Astrocyte (in vitro differentiated cells and primary cell): ENCODE measurements around the gene ANKRD33B. TPM values are rescaled to one million over a fixed set of nuclear protein-coding genes. Genes with fewer than 3 reads are reported as not detected.

Source experiments
- DNase-seq: peaks from one replicate; pipeline ENCODE4 v3.0.0-alpha.2; 2010; ENCODE audit warnings: low read depth
- FAIRE-seq: peaks from 2 replicates; lab custom pipeline; 2011; peaks lifted over from hg19 to GRCh38; lab: Jason Lieb, UNC
- H2AFZ ChIP-seq: 2 replicates; pipeline ENCODE4 v1.6.0; 2012; ENCODE audit warnings: low read depth, low read length, inconsistent platforms
- H3K27ac ChIP-seq: 2 replicates; pipeline ENCODE4 v1.5.1; 2011; ENCODE audit warnings: low read depth, low read length, inconsistent platforms
- H3K27me3 ChIP-seq: 2 replicates; pipeline ENCODE4 v1.6.0; 2011; ENCODE audit warnings: low read length, inconsistent platforms; ENCODE audit not compliant: insufficient read depth
- H3K36me3 ChIP-seq: 2 replicates; pipeline ENCODE4 v1.5.1; 2011; ENCODE audit warnings: low read length, inconsistent platforms; ENCODE audit not compliant: insufficient read depth
- H3K4me1 ChIP-seq: 2 replicates; pipeline ENCODE4 v1.5.1; 2011; ENCODE audit warnings: low read length, inconsistent platforms; ENCODE audit not compliant: insufficient read depth
- H3K4me2 ChIP-seq: 2 replicates; pipeline ENCODE4 v1.6.0; 2012; ENCODE audit warnings: low read length, inconsistent platforms
- H3K4me3 ChIP-seq: 2 replicates; pipeline ENCODE4 v1.5.1; 2011; ENCODE audit warnings: low read depth, mild to moderate bottlenecking, low read length, inconsistent platforms; ENCODE audit not compliant: insufficient read depth
- H3K79me2 ChIP-seq: 2 replicates; pipeline ENCODE4 v1.6.0; 2012; ENCODE audit warnings: mild to moderate bottlenecking, low read length, inconsistent platforms; ENCODE audit not compliant: insufficient read depth
- H3K9ac ChIP-seq: 2 replicates; pipeline ENCODE4 v1.6.0; 2012; ENCODE audit warnings: mild to moderate bottlenecking, low read length, inconsistent platforms
- H3K9me3 ChIP-seq: 2 replicates; pipeline ENCODE4 v1.5.1; 2012; ENCODE audit warnings: low read depth, mild to moderate bottlenecking, low read length, inconsistent platforms; ENCODE audit not compliant: insufficient read depth
- H4K20me1 ChIP-seq: 2 replicates; pipeline ENCODE4 v1.6.0; 2012; ENCODE audit warnings: low read length, inconsistent platforms; ENCODE audit not compliant: insufficient read depth
- H3K27ac Mint-ChIP-seq: one replicate; pipeline ENCODE4 v1.8.0; 2021; ENCODE audit warnings: mild to moderate bottlenecking, mixed read lengths; ENCODE audit not compliant: unreplicated experiment
- H3K27me3 Mint-ChIP-seq: one replicate; pipeline ENCODE4 v1.8.0; 2021; ENCODE audit warnings: low read depth, mixed read lengths; ENCODE audit not compliant: unreplicated experiment
- H3K36me3 Mint-ChIP-seq: one replicate; pipeline ENCODE4 v1.8.0; 2021; ENCODE audit warnings: low read depth, mixed read lengths; ENCODE audit not compliant: unreplicated experiment
- H3K4me1 Mint-ChIP-seq: one replicate; pipeline ENCODE4 v1.8.0; 2021; ENCODE audit warnings: low read depth, mixed read lengths; ENCODE audit not compliant: unreplicated experiment
- H3K4me3 Mint-ChIP-seq: one replicate; pipeline ENCODE4 v1.8.0; 2021; ENCODE audit warnings: mild to moderate bottlenecking, moderate library complexity, mixed read lengths; ENCODE audit not compliant: unreplicated experiment
- H3K9me3 Mint-ChIP-seq: one replicate; pipeline ENCODE4 v1.8.0; 2021; ENCODE audit warnings: mild to moderate bottlenecking, mixed read lengths; ENCODE audit not compliant: unreplicated experiment
- CTCF ChIP-seq: IDR thresholded peaks from 2 replicates; pipeline ENCODE4 v1.5.1; 2011; ENCODE audit warnings: low read depth, mild to moderate bottlenecking, inconsistent platforms, low read length, moderate library complexity; ENCODE audit not compliant: insufficient read depth
- EZH2 ChIP-seq: IDR thresholded peaks from 2 replicates; pipeline ENCODE4 v1.6.1; 2012; ENCODE audit warnings: mild to moderate bottlenecking, low read length, inconsistent platforms; ENCODE audit not compliant: insufficient read depth
- total RNA-seq: library from RNA; stranded (reverse); gene quantifications from 2 replicates; pipeline ENCODE4 v1.2.1, GENCODE V29; 2021

The ANKRD33B gene
- total RNA-seq, 1 donor from 2014 or later, result 22.7 TPM

GRCh38 chr5:10596310-10596703, 32.4 kb downstream of the ANKRD33B start:
- Histone ChIP-seq H3K9ac (peak overlapping the region; percentile 60), H3K4me2 (peak overlapping the region; percentile 66), H4K20me1 (no peaks in the 10 kb centered on the region), H3K27ac (peak overlapping the region; percentile 66), H2AFZ (no peak overlapping the region), H3K9me3 (no peaks in the 10 kb centered on the region), H3K36me3 (no peaks in the 10 kb centered on the region), H3K79me2 (peaks cover 2% of the 10 kb centered on the region), H3K4me3 (peak overlapping the region; percentile 11), H3K4me1 (peaks cover 38% of the 10 kb centered on the region), H3K27me3 (no peaks in the 10 kb centered on the region)
- DNase-seq (no peak), FAIRE-seq (no peak)
- H3K27me3 Mint-ChIP-seq, result no peaks in the 10 kb centered on the region
- H3K9me3 Mint-ChIP-seq, result peaks cover 6% of the 10 kb centered on the region
- peak overlapping the region; percentile 85 for H3K27ac Mint-ChIP-seq
- no peak overlapping the region for H3K4me3 Mint-ChIP-seq
- no peaks in the 10 kb centered on the region for H3K36me3 Mint-ChIP-seq
- TF ChIP-seq EZH2 (no peak), CTCF (no peak)
- peaks cover 66% of the 10 kb centered on the region for H3K4me1 Mint-ChIP-seq

GRCh38 chr5:10596886-10597451, 33.1 kb downstream of the ANKRD33B start:
- H4K20me1 ChIP-seq, result no peaks in the 10 kb centered on the region
- no peak overlapping the region for H3K9ac ChIP-seq
- H2AFZ ChIP-seq, result no peak overlapping the region
- FAIRE-seq, result no peak
- Mint-ChIP-seq H3K27ac (no peak overlapping the region), H3K36me3 (no peaks in the 10 kb centered on the region), H3K27me3 (no peaks in the 10 kb centered on the region), H3K4me3 (no peak overlapping the region), H3K9me3 (peaks cover 6% of the 10 kb centered on the region), H3K4me1 (peaks cover 71% of the 10 kb centered on the region)
- H3K4me1 ChIP-seq, result peaks cover 45% of the 10 kb centered on the region
- TF ChIP-seq EZH2 (no peak), CTCF (no peak)
- no peak overlapping the region for H3K4me3 ChIP-seq
- DNase-seq, result no peak
- peaks cover 2% of the 10 kb centered on the region for H3K79me2 ChIP-seq
- no peaks in the 10 kb centered on the region for H3K27me3 ChIP-seq
- H3K27ac ChIP-seq, result no peak overlapping the region
- no peaks in the 10 kb centered on the region for H3K9me3 ChIP-seq
- no peak overlapping the region for H3K4me2 ChIP-seq
- no peaks in the 10 kb centered on the region for H3K36me3 ChIP-seq

GRCh38 chr5:10599113-10599512, 35.2 kb downstream of the ANKRD33B start:
- Histone ChIP-seq H3K36me3 (no peaks in the 10 kb centered on the region), H3K9me3 (no peaks in the 10 kb centered on the region), H3K27ac (no peak overlapping the region), H3K4me3 (no peak overlapping the region), H4K20me1 (no peaks in the 10 kb centered on the region), H3K4me2 (no peak overlapping the region), H3K27me3 (no peaks in the 10 kb centered on the region), H2AFZ (no peak overlapping the region), H3K9ac (no peak overlapping the region), H3K4me1 (peaks cover 48% of the 10 kb centered on the region), H3K79me2 (no peaks in the 10 kb centered on the region)
- DNase-seq, result no peak
- peaks cover 6% of the 10 kb centered on the region for H3K9me3 Mint-ChIP-seq
- H3K4me3 Mint-ChIP-seq, result no peak overlapping the region
- no peak overlapping the region for H3K27ac Mint-ChIP-seq
- peaks cover 2% of the 10 kb centered on the region for H3K36me3 Mint-ChIP-seq
- TF ChIP-seq CTCF (no peak), EZH2 (no peak)
- peaks cover 67% of the 10 kb centered on the region for H3K4me1 Mint-ChIP-seq
- no peak for FAIRE-seq
- no peaks in the 10 kb centered on the region for H3K27me3 Mint-ChIP-seq
